HepG2 (cell line): ENCODE data around the gene KIF26B. TPM values are rescaled to one million over a fixed set of nuclear protein-coding genes. Genes with fewer than 3 reads are reported as not detected.

Experiments
- ATAC-seq: fragments of 200-7000 bp; cut with Tn5 transposase; 3 replicates; pipeline ENCODE4 v1.9.1; 2020; ENCODE audit warnings: mild to moderate bottlenecking, moderate library complexity
- BruUV-seq: library from RNA; stranded (reverse); fragments of 400-500 nt; replicated peaks from 2 replicates; lab custom pipeline; 2021; lab: Mats Ljungman, UMichigan
- CTCF ChIA-PET: fragments of 300-600 bp; formaldehyde crosslinking; extraction: SDS; loops from one replicate; lab custom pipeline; 2021; ENCODE audit warnings: low total read pairs, inconsistent platforms, low intra/inter-chr PET ratio; lab: Yijun Ruan, JAX
- POLR2A ChIA-PET: fragments of 350-600 bp; sonication (Branson Sonifier 250); formaldehyde crosslinking; loops from one replicate; lab custom pipeline; 2020; ENCODE audit warnings: antibody characterized with exemption, inconsistent platforms; lab: Yijun Ruan, JAX
- DNase-seq: peaks from one replicate; pipeline ENCODE4 v3.0.0-alpha.2; 2015; ENCODE audit warnings: low spot score
- FAIRE-seq: peaks from 3 replicates; lab custom pipeline; 2011; peaks lifted over from hg19 to GRCh38; lab: Jason Lieb, UNC
- H2AFZ ChIP-seq: one replicate; pipeline ENCODE4 v1.6.1; 2011; ENCODE audit warnings: low read length, inconsistent platforms
- H3K27ac ChIP-seq: fragments of 300-600 bp; 3 replicates; pipeline ENCODE4 v1.8.0; 2011; ENCODE audit warnings: mixed run types, mild to moderate bottlenecking, mixed read lengths, low read length, inconsistent platforms; ENCODE audit not compliant: insufficient read depth; ENCODE audit errors: extremely low read length
- H3K27me3 ChIP-seq, 2 experiments: fragments of 200-600 bp in 1 of 2; 2 replicates in 1 of 2; 3 replicates in 1 of 2; pipeline versions ENCODE4 v1.6.0 to v1.8.0; 2011; ENCODE audit warnings: low read length in 2 of 2, mild to moderate bottlenecking in 2 of 2, moderate library complexity in 2 of 2, inconsistent platforms in 1 of 2; ENCODE audit not compliant: insufficient read depth in 2 of 2, control insufficient read depth in 1 of 2
- H3K36me3 ChIP-seq, 2 experiments: fragments of 200-600 bp in 1 of 2; replicated peaks in 1 of 2; 2 replicates in 1 of 2; 3 replicates in 1 of 2; pipeline versions ENCODE4 v1.5.1 to v1.8.0; 2011; ENCODE audit warnings: low read length in 2 of 2, inconsistent platforms in 1 of 2; ENCODE audit not compliant: insufficient read depth in 2 of 2, control insufficient read depth in 1 of 2
- H3K4me1 ChIP-seq: 2 replicates; pipeline ENCODE4 v1.5.1; 2012; ENCODE audit warnings: low read length, inconsistent platforms; ENCODE audit not compliant: insufficient read depth
- H3K4me2 ChIP-seq: 2 replicates; pipeline ENCODE4 v1.6.0; 2011; ENCODE audit warnings: low read depth, low read length, inconsistent platforms
- H3K4me3 ChIP-seq, 3 experiments: fragments of 200-600 bp in 1 of 3; sonication (generic), shearing (Covaris generic) in 1 of 3; replicated peaks in 1 of 3; 2 replicates each; pipeline ENCODE4 v1.5.1; 2011 to 2016; ENCODE audit warnings: low read length in 3 of 3, inconsistent platforms in 2 of 3, low read depth in 2 of 3, mild to moderate bottlenecking in 2 of 3, control low read depth in 1 of 3, mixed read lengths in 1 of 3; ENCODE audit not compliant: insufficient read depth in 1 of 3
- H3K79me2 ChIP-seq: one replicate; pipeline ENCODE4 v1.6.1; 2011; ENCODE audit warnings: low read length, inconsistent platforms; ENCODE audit not compliant: insufficient read depth
- H3K9ac ChIP-seq: 2 replicates; pipeline ENCODE4 v1.6.0; 2011; ENCODE audit warnings: mild to moderate bottlenecking, low read depth, low read length, inconsistent platforms; ENCODE audit not compliant: insufficient read depth
- H3K9me3 ChIP-seq: 2 replicates; pipeline ENCODE4 v1.5.1; 2012; ENCODE audit warnings: mild to moderate bottlenecking, low read length
- H4K20me1 ChIP-seq: 2 replicates; pipeline ENCODE4 v1.6.0; 2011; ENCODE audit warnings: inconsistent platforms, mild to moderate bottlenecking, low read length, moderate library complexity; ENCODE audit not compliant: insufficient read depth
- MAFF ChIP-seq: IDR thresholded peaks from 2 replicates; pipeline ENCODE4 v1.6.1; 2011; ENCODE audit warnings: low read depth, low read length, improper control_type of control experiment
- MAFK ChIP-seq, 2 experiments: IDR thresholded peaks in 1 of 2; conservative IDR thresholded peaks in 1 of 2; 2 replicates each; pipeline ENCODE4 v1.6.1; 2011; ENCODE audit warnings: improper control_type of control experiment in 2 of 2, low read length in 2 of 2
- NCOR1 ChIP-seq: fragments of 200-600 bp; sonication (generic); IDR thresholded peaks from 2 replicates; pipeline ENCODE4 v1.7.0; 2017; ENCODE audit warnings: antibody characterized with exemption, low read length, borderline replicate concordance
- NONO ChIP-seq, 2 experiments: fragments of 450-650 bp in 1 of 2; sonication (generic) in 1 of 2; formaldehyde crosslinking in 1 of 2; IDR thresholded peaks in 1 of 2; conservative IDR thresholded peaks in 1 of 2; 2 replicates each; pipeline versions ENCODE4 v1.6.1 to v1.8.0; 2017 to 2022; ENCODE audit warnings: mild to moderate bottlenecking in 1 of 2, missing genetic modification reagents in 1 of 2, moderate library complexity in 1 of 2
- RORA ChIP-seq: sonication (generic); formaldehyde crosslinking; IDR thresholded peaks from 2 replicates; pipeline ENCODE4 v1.5.0; 2020; ENCODE audit warnings: mild to moderate bottlenecking, missing genetic modification reagents, moderate library complexity
- SMC3 ChIP-seq: IDR thresholded peaks from 2 replicates; pipeline ENCODE4 v1.6.1; 2011; ENCODE audit warnings: low read length, improper control_type of control experiment
- ZNF230 ChIP-seq: sonication (generic); formaldehyde crosslinking; IDR thresholded peaks from 2 replicates; pipeline ENCODE4 v1.4.0; 2020; ENCODE audit warnings: mild to moderate bottlenecking, missing genetic modification reagents
- ZNF432 ChIP-seq: sonication (generic); formaldehyde crosslinking; IDR thresholded peaks from 2 replicates; pipeline ENCODE4 v1.5.0; 2020; ENCODE audit warnings: missing genetic modification reagents, mild to moderate bottlenecking, borderline replicate concordance
- ZNF660 ChIP-seq: sonication (generic); formaldehyde crosslinking; IDR thresholded peaks from 2 replicates; pipeline ENCODE4 v1.5.1; 2020; ENCODE audit warnings: mild to moderate bottlenecking, low read depth, missing genetic modification reagents, borderline replicate concordance
- ZNF7 ChIP-seq: IDR thresholded peaks from 2 replicates; pipeline ENCODE4 v1.6.1; 2016; ENCODE audit warnings: missing biosample characterization, missing genetic modification reagents
- ZNF816 ChIP-seq: sonication (generic); formaldehyde crosslinking; IDR thresholded peaks from 2 replicates; pipeline ENCODE4 v1.8.0; 2022; ENCODE audit warnings: missing genetic modification reagents, mild to moderate bottlenecking, borderline replicate concordance
- WGBS: methylation state at CpG from one replicate; pipeline ENCODE4 v1.1.6; 2017; ENCODE audit warnings: low lambda C conversion rate; 5-methylcytosine and 5-hydroxymethylcytosine counted together
- in situ Hi-C: cut with HindIII; loops from 2 replicates; pipeline ENCODE4 v1.10.0; 2017; ENCODE audit warnings: low pct_unique_long_range_greater_than_20kb; ENCODE audit not compliant: extremely low pct_ligation_motif_present
- intact Hi-C: fragments of 100-400 bp; cut with micrococcal nuclease; formaldehyde crosslinking; loops from one replicate; pipeline ENCODE4 v1.10.0; 2022; ENCODE audit not compliant: unreplicated experiment
- polyA plus RNA-seq, 8 experiments: library from polyadenylated mRNA; depleted of rRNA in 3 of 8; stranded (reverse) in 7 of 8; unstranded in 1 of 8; fragments of >200 nt; fragmentation: Illumina TruSeq in 4 of 8; extraction: Trizol in 4 of 8; gene quantifications; 2 replicates each; pipeline versions ENCODE4 v1.2.1 to v1.2.3, GENCODE V29; 2011 to 2016; ENCODE audit warnings: low read depth in 4 of 8, missing spikeins in 1 of 8, mixed read lengths in 1 of 8; ENCODE audit not compliant: insufficient read depth in 1 of 8
- total RNA-seq, 5 experiments: library from RNA; depleted of rRNA; stranded (reverse); fragments of >200 nt; fragmentation: Illumina TruSeq; extraction: Trizol; gene quantifications; 2 replicates each; pipeline ENCODE4 v1.2.3, GENCODE V29; 2016; ENCODE audit warnings: low read depth in 1 of 5
- TF ChIP-seq, protein P1 (sequence below): sonication (generic); formaldehyde crosslinking; IDR thresholded peaks from 2 replicates; pipeline ENCODE4 v1.4.0; 2020; ENCODE audit warnings: mild to moderate bottlenecking, low read depth, missing genetic modification reagents
- TF ChIP-seq, protein P2 (sequence below): sonication (generic); formaldehyde crosslinking; IDR thresholded peaks from 2 replicates; pipeline ENCODE4 v1.4.0; 2020; ENCODE audit warnings: missing genetic modification reagents
- TF ChIP-seq, protein P3 (sequence below): sonication (generic); formaldehyde crosslinking; IDR thresholded peaks from 2 replicates; pipeline ENCODE4 v1.4.0; 2020; ENCODE audit warnings: missing genetic modification reagents

The KIF26B gene
- total and polyA plus RNA-seq, 2 of the 13 experiments (the other 11 are each of a cell fraction or from before 2014, with no cell fraction given) = 0.08 to 0.09 TPM

DNA sequence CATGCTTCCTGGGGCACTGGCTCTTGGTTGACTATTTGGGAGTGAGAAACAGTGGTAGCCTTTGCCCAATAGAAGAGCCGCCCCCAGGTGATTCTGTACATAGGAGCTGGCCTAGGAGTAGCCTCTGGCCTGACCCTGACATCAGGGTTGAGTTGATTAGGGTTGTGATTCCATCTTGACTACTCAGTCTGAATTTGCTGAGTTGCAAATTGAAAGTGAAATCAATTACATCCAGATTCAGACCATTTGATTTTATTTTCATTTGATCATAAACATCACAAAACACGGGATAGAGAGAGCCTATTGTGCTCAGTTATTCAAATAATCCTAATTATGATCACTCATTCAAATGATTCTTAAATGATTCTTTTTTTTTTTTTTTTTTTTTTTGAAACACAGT is 253.2 kb downstream of the KIF26B start:
- no peaks in the 10 kb centered on the region for H3K36me3 ChIP-seq
- no peaks in the 10 kb centered on the region for H3K9me3 ChIP-seq
- H3K4me3 ChIP-seq = no peak overlapping the region
- POLR2A ChIA-PET = no interaction called here
- H3K4me2 ChIP-seq = no peak overlapping the region
- H3K27me3 ChIP-seq = no peaks in the 10 kb centered on the region
- in situ Hi-C loops = no loop called here
- WGBS = 75% methylated on average over 1 of the region's 2 CpGs
- no peaks in the 10 kb centered on the region for H4K20me1 ChIP-seq
- CTCF ChIA-PET = no interaction called here
- H3K9ac ChIP-seq = no peak overlapping the region
- no peak overlapping the region for H3K27ac ChIP-seq
- DNase-seq (no peak), FAIRE-seq (no peak), ATAC-seq (no peak)
- TF ChIP-seq MAFF (peak; percentile 63), ZNF816 (CRISPR knock-in tag) (no peak), MAFK (conservative IDR thresholded peaks at IDR 0.05 in 1 of 2, IDR thresholded peaks at IDR 0.05 in 1 of 2; ENCODE audit: low read length in 2 of 2) (peak; percentile 67 to 68), ZNF432 (CRISPR knock-in tag) (no peak)
- TF ChIP-seq, protein P1, sequence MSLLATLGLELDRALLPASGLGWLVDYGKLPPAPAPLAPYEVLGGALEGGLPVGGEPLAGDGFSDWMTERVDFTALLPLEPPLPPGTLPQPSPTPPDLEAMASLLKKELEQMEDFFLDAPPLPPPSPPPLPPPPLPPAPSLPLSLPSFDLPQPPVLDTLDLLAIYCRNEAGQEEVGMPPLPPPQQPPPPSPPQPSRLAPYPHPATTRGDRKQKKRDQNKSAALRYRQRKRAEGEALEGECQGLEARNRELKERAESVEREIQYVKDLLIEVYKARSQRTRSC (CRISPR knock-in tag) = no peak
- no peak overlapping the region for H2AFZ ChIP-seq
- no TSS peak for BruUV-seq
- H3K4me1 ChIP-seq = peaks cover 39% of the 10 kb centered on the region
- no peaks in the 10 kb centered on the region for H3K79me2 ChIP-seq
- intact Hi-C loops = no loop called here

DNA sequence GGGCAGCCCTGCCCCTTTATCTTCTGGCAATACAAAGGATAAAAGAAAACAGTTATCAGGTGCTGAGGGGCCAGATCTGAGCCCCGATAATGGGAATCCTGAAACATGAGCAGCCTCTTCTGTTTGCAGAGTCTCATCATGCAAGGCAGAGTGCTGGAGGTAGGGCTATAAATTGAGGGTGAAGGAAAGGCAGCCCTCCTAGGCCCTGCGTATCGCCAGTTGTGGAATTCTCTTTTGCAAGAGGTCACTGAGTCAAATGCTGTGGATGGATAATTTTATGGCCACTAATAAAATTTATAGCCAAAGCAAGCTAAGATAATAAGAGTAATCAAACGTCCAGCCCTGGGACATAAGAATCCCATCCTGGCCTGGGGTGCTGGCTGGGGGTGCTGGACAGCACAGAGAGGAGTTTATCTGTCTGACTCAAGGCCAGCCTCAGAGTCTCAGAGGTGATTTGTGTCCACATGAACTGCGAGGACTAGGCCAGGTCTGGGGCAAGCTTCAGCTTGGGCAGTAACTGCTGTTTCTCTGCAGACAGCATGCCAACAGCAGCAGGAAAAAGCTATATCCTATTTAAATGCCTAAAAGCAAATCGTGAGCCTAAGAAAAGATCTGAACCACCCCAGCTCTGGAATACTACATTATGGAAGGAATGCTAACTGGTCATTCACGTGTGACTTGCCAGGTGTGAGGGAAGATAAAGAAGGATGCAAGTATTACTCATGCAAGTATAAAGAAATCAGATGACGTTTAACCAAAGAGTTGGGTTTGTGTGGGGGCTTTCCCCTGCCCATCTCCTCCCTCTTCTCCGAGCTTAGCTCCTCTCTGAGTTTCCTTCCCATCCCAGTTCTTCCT is 254.8 kb downstream of the KIF26B start:
- ATAC-seq (peak; percentile 66), DNase-seq (no peak), FAIRE-seq (no peak)
- Histone ChIP-seq H3K27ac (no peak overlapping the region), H4K20me1 (no peaks in the 10 kb centered on the region), H3K4me2 (no peak overlapping the region), H3K79me2 (no peaks in the 10 kb centered on the region), H3K4me3 (no peak overlapping the region), H3K36me3 (no peaks in the 10 kb centered on the region), H3K9me3 (no peaks in the 10 kb centered on the region), H3K9ac (no peak overlapping the region), H2AFZ (no peak overlapping the region), H3K4me1 (peaks cover 31% of the 10 kb centered on the region), H3K27me3 (no peaks in the 10 kb centered on the region)
- intact Hi-C loops (no loop called here), in situ Hi-C loops (no loop called here)
- no TSS peak for BruUV-seq
- CTCF ChIA-PET = no interaction called here
- 40% methylated on average over 9 of the region's 9 CpGs for WGBS
- POLR2A ChIA-PET = no interaction called here
- TF ChIP-seq SMC3 (no peak), ZNF7 (CRISPR knock-in tag) (no peak), NONO (IDR thresholded peaks at IDR 0.05) (no peak), NONO (CRISPR knock-in tag; conservative IDR thresholded peaks at IDR 0.05) (no peak), ZNF660 (CRISPR knock-in tag) (no peak), NCOR1 (no peak), RORA (CRISPR knock-in tag) (no peak), ZNF230 (no peak)
- TF ChIP-seq, protein P2, sequence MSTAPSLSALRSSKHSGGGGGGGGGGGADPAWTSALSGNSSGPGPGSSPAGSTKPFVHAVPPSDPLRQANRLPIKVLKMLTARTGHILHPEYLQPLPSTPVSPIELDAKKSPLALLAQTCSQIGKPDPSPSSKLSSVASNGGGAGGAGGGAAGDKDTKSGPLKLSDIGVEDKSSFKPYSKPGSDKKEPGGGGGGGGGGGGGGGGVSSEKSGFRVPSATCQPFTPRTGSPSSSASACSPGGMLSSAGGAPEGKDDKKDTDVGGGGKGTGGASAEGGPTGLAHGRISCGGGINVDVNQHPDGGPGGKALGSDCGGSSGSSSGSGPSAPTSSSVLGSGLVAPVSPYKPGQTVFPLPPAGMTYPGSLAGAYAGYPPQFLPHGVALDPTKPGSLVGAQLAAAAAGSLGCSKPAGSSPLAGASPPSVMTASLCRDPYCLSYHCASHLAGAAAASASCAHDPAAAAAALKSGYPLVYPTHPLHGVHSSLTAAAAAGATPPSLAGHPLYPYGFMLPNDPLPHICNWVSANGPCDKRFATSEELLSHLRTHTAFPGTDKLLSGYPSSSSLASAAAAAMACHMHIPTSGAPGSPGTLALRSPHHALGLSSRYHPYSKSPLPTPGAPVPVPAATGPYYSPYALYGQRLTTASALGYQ = no peak
- TF ChIP-seq, protein P3, sequence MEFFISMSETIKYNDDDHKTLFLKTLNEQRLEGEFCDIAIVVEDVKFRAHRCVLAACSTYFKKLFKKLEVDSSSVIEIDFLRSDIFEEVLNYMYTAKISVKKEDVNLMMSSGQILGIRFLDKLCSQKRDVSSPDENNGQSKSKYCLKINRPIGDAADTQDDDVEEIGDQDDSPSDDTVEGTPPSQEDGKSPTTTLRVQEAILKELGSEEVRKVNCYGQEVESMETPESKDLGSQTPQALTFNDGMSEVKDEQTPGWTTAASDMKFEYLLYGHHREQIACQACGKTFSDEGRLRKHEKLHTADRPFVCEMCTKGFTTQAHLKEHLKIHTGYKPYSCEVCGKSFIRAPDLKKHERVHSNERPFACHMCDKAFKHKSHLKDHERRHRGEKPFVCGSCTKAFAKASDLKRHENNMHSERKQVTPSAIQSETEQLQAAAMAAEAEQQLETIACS (CRISPR knock-in tag) = no peak
